CD4-positive, alpha-beta T cell treated with Interleukin-15 for 1 hour (primary cell): ENCODE measurements around the gene GPR132.
"Not testable (repeated sequence)": the region's sequence is repeated elsewhere in the genome, so short reads cannot be mapped to it uniquely, and the experiment has no call there.

Experiments
- DNase-seq: peaks from one replicate; pipeline ENCODE4 v3.0.0-alpha.2; 2020

GPR132 gene

GRCh38 chr14:105039458-105040205 is 25.6 kb downstream of the GPR132 start:
- peak; percentile 1 for DNase-seq

GRCh38 chr14:105035616-105036015 is 29.6 kb downstream of the GPR132 start:
- not testable (repeated sequence) for DNase-seq

GRCh38 chr14:105034315-105035039 is 30.8 kb downstream of the GPR132 start:
- DNase-seq: peak; percentile 45

GRCh38 chr14:105033412-105033900 is 31.8 kb downstream of the GPR132 start:
- peak; percentile 6 for DNase-seq

GRCh38 chr14:105032451-105032901 is 32.8 kb downstream of the GPR132 start:
- peak; percentile 1 for DNase-seq

- DNase-seq: no peak
Observed at GRCh38 chr14:105030836-105031396, 34.3 kb downstream of the GPR132 start.

GRCh38 chr14:105030194-105030593 is 35.0 kb downstream of the GPR132 start:
- DNase-seq: peak; percentile 6

- peak; percentile 2 for DNase-seq
Observed at GRCh38 chr14:105029402-105029801, 35.8 kb downstream of the GPR132 start.

GRCh38 chr14:105028251-105028927 is 36.8 kb downstream of the GPR132 start:
- DNase-seq: peak; percentile 4

GRCh38 chr14:105027718-105028117 is 37.5 kb downstream of the GPR132 start:
- not testable (repeated sequence) for DNase-seq

- DNase-seq: peak; percentile 9
Observed at GRCh38 chr14:105026802-105027563, 38.2 kb downstream of the GPR132 start.

GRCh38 chr14:105026033-105026785 is 39.0 kb downstream of the GPR132 start:
- peak; percentile 3 for DNase-seq

GRCh38 chr14:105025429-105025828 is 39.8 kb downstream of the GPR132 start:
- no peak for DNase-seq

- no peak for DNase-seq
Observed at GRCh38 chr14:105023791-105024480, 41.3 kb downstream of the GPR132 start.

- no peak for DNase-seq
Observed at GRCh38 chr14:105023144-105023543, 42.1 kb downstream of the GPR132 start.

GRCh38 chr14:105022276-105022670 is 43.0 kb downstream of the GPR132 start:
- DNase-seq: no peak

GRCh38 chr14:105021656-105022275 is 43.5 kb downstream of the GPR132 start:
- DNase-seq: no peak

- DNase-seq: peak; percentile 97
Observed at GRCh38 chr14:105020815-105021655, 44.2 kb downstream of the GPR132 start, which contains the start of gene CDCA4. Gene CDCA4, minus strand, starts transcription at chr14:105021083. Its CDS starts 9,154 bp downstream, at chr14:105011929.
